ENCODE data around the gene CYB561D1. TPM values are rescaled to one million over a fixed set of nuclear protein-coding genes. Genes with fewer than 3 reads are reported as not detected.
A peak's percentile ranks its signal among the peaks of the same experiment; 100 is the strongest.

The CYB561D1 gene
- total RNA-seq, 4 donors from 2014 or later: 10.5 to 37.4 (median 17.3) TPM

DNA sequence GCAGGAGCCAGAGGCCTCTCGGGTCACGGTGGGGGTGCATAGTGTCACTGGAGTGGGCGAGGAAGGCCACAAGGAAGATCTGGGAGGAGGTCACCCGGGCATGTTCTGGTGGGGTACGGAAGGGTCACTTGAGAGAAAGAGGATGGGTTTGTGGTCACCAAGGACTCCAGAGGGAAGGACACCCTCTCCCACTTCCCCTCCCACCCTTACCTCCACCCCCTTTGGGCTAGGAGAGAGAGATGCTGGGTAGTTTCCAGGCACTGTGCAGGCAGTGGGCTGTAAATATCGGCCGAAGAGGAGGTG is 14.9 kb downstream of the CYB561D1 start:
- in situ Hi-C loops (cut with MboI; ENCODE audit: low pct_ligation_motif_present in 1 of 4, low pct_unique_long_range_greater_than_20kb in 1 of 4, low sequenced_read_pairs in 3 of 4) (no loop called here), intact Hi-C loops (cut with DNase I; ENCODE audit: low total_unique reads) (no loop called here)
- TF ChIP-seq, protein P1, sequence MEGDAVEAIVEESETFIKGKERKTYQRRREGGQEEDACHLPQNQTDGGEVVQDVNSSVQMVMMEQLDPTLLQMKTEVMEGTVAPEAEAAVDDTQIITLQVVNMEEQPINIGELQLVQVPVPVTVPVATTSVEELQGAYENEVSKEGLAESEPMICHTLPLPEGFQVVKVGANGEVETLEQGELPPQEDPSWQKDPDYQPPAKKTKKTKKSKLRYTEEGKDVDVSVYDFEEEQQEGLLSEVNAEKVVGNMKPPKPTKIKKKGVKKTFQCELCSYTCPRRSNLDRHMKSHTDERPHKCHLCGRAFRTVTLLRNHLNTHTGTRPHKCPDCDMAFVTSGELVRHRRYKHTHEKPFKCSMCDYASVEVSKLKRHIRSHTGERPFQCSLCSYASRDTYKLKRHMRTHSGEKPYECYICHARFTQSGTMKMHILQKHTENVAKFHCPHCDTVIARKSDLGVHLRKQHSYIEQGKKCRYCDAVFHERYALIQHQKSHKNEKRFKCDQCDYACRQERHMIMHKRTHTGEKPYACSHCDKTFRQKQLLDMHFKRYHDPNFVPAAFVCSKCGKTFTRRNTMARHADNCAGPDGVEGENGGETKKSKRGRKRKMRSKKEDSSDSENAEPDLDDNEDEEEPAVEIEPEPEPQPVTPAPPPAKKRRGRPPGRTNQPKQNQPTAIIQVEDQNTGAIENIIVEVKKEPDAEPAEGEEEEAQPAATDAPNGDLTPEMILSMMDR (IDR thresholded peaks at IDR 0.05): no peak
- TF ChIP-seq POLR2A (IDR thresholded peaks at IDR 0.05) (no peak), POLR2AphosphoS5 (IDR thresholded peaks at IDR 0.05) (no peak), EP300 (IDR thresholded peaks at IDR 0.05; ENCODE audit: low read depth) (no peak)
- no peaks in the 10 kb centered on the region for H3K9me3 ChIP-seq
- 76% methylated on average over 7 of the region's 7 CpGs; no CpG with 5 or more reads in 1 of the 2 donors for WGBS, 2 donors (ENCODE audit: low coverage in 1 of 2)
- H3K4me1 ChIP-seq: peaks cover 11 to 20% (median 17%) of the 10 kb centered on the region in 4 donors
- no peaks in the 10 kb centered on the region for H3K36me3 ChIP-seq
- peak overlapping the region in 3 of 4 donors; percentile 53 to 66 (median 61) for H3K27ac ChIP-seq
- DNase-seq: no peak
- peak overlapping the region; percentile 61 to 71 (median 67) for H3K4me3 ChIP-seq
- no peaks in the 10 kb centered on the region for H3K27me3 ChIP-seq

DNA sequence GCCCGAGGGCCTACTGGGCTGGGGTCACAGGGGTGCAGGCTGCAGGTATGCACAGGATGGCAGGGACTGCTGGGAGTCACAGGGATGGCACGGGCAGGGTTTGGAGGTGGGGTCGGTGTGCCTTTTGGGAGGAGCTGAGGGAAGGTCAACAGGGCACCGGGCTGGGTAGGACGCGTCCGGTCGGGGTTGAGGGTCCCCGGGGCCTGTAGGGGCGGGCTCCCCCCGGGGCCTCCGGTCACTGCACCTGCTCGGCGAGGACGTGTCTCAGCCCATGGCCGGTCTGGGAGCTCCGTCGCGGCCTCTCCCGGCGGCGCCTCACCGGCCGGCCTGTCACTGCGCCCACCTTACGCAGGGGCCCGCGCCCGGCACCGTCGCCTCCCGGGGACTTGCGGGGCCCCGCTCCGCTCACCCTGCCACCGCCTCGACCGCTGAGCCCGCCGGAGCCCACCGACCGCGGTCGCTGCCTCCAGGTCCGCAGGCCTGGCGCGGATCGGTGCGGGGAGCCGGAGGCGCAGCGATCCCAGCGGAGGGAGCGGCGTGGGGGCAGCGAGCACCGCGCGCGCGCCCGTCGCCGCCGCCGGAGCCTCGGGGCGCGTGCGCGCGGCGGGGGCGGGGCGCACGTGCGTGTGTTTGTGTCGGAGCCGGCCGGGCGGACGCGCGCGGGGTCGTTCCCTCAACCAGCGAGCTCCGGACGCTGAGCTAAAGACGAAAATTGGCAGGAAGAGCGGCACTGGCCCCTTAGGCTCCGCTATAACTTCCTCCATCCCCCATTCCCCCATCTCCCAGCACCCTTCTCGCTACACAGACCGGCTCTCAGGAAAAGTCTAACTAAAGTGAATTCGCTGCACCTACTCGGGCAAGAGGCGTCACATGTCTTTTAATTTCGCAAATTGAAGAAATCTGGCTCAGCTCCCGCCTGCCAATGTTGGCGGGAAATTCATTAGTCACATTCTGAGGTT is 15.6 kb downstream of the CYB561D1 start, which contains the start of gene AMIGO1:
Gene AMIGO1 (minus strand): TSS at position 552 of the 959 bp plus-strand sequence. CDS start 815 bp downstream, outside the sequence.
- Histone ChIP-seq H3K9me3 (no peaks in the 10 kb centered on the region), H3K36me3 (no peaks in the 10 kb centered on the region), H3K27ac (peak within 1 kb of the TSS; percentile 41 to 66 (median 57)), H3K4me1 (peaks cover 11 to 14% (median 12%) of the 10 kb centered on the region in 4 donors), H3K4me3 (peak within 1 kb of the TSS; percentile 61 to 71 (median 67)), H3K27me3 (no peaks in the 10 kb centered on the region)
- intact Hi-C loops (cut with DNase I; ENCODE audit: low total_unique reads) (no loop called here), in situ Hi-C loops (cut with MboI; ENCODE audit: low pct_ligation_motif_present in 1 of 4, low pct_unique_long_range_greater_than_20kb in 1 of 4, low sequenced_read_pairs in 3 of 4) (no loop called here)
- WGBS, 2 donors (ENCODE audit: low coverage in 1 of 2): 0 to 2% methylated on average over 2 to 81 of the region's 100 CpGs
- peak; percentile 65 for DNase-seq
- TF ChIP-seq EP300 (IDR thresholded peaks at IDR 0.05; ENCODE audit: low read depth) (no peak), POLR2A (IDR thresholded peaks at IDR 0.05) (no peak), POLR2AphosphoS5 (IDR thresholded peaks at IDR 0.05) (no peak)
- TF ChIP-seq, protein P1 (IDR thresholded peaks at IDR 0.05): no peak

DNA sequence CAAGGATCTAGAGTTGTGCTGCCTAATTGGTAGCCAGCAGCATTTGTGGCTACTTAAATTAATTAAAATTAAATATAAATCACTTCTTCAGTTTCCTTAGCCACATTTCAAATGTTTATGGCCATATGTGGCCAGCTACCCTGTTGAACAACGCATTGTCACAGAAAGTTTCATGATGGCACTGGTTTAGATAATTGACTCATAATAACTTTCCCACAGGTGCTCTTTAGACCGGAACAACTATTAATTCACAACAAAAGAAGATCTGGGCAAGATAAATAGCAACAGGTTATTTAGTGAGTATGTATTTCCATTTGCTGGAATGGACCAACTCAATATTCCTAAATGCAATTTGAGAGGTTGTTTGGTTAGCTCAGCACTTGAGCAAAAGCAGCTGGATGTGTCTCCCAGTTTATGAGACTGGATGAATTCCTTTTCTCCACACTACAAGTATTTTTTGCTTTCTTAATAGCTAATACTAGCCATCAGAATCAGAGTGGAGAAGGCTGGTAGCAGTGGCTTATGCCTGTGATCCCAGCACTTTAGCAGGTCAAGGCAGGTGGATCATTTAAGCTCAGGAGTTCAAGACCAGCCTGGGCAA is 19.3 kb downstream of the CYB561D1 start:
- in situ Hi-C loops (cut with MboI; ENCODE audit: low pct_ligation_motif_present in 1 of 4, low pct_unique_long_range_greater_than_20kb in 1 of 4, low sequenced_read_pairs in 3 of 4) (no loop called here), intact Hi-C loops (cut with DNase I; ENCODE audit: low total_unique reads) (no loop called here)
- Histone ChIP-seq H3K36me3 (no peaks in the 10 kb centered on the region), H3K27ac (no peak overlapping the region), H3K9me3 (no peaks in the 10 kb centered on the region), H3K4me1 (peaks cover 11 to 24% (median 12%) of the 10 kb centered on the region in 4 donors), H3K4me3 (no peak overlapping the region), H3K27me3 (no peaks in the 10 kb centered on the region)
- TF ChIP-seq, protein P1 (IDR thresholded peaks at IDR 0.05): no peak
- TF ChIP-seq POLR2AphosphoS5 (IDR thresholded peaks at IDR 0.05): no peak
- no peak for TF ChIP-seq POLR2A (IDR thresholded peaks at IDR 0.05)
- TF ChIP-seq EP300 (IDR thresholded peaks at IDR 0.05; ENCODE audit: low read depth): no peak
- DNase-seq: no peak
- WGBS, 2 donors (ENCODE audit: low coverage in 1 of 2): 63 to 77% methylated on average over 2 of the region's 2 CpGs

DNA sequence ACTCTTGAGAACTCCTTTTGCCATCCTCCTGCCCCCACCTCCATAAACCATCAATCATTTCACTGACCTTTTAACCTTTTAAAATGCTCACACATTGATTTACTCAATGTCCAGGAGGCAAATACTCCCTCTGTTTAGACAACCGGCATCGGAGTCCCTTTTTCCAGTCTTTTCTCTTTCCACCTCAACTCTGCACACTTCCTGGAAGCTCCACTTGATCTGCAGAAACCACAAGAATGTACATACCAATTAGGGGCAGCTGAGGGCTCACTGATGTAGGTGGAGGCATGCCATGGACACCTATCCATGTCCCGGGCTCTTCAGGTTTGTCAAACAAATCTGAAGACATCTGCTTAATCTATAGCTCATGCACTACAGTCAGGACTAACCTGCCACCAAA is 21.0 kb downstream of the CYB561D1 start:
- H3K27me3 ChIP-seq: no peaks in the 10 kb centered on the region
- no peak overlapping the region for H3K27ac ChIP-seq
- TF ChIP-seq EP300 (IDR thresholded peaks at IDR 0.05; ENCODE audit: low read depth) (no peak), POLR2A (IDR thresholded peaks at IDR 0.05) (no peak), POLR2AphosphoS5 (IDR thresholded peaks at IDR 0.05) (no peak)
- TF ChIP-seq, protein P1 (IDR thresholded peaks at IDR 0.05): no peak
- no peak overlapping the region for H3K4me3 ChIP-seq
- no peak for DNase-seq
- H3K4me1 ChIP-seq: peaks cover 3 to 18% (median 6%) of the 10 kb centered on the region in 4 donors
- intact Hi-C loops (cut with DNase I; ENCODE audit: low total_unique reads): no loop called here
- H3K9me3 ChIP-seq: no peaks in the 10 kb centered on the region
- H3K36me3 ChIP-seq: no peaks in the 10 kb centered on the region
- in situ Hi-C loops (cut with MboI; ENCODE audit: low pct_ligation_motif_present in 1 of 4, low pct_unique_long_range_greater_than_20kb in 1 of 4, low sequenced_read_pairs in 3 of 4): no loop called here
- 67 to 76% methylated on average over 2 to 3 of the region's 3 CpGs for WGBS, 2 donors (ENCODE audit: low coverage in 1 of 2)
